Measurements from ENCODE around the gene UBR4. TPM values are rescaled to one million over a fixed set of nuclear protein-coding genes. Genes with fewer than 3 reads are reported as not detected.

UBR4 gene
- total RNA-seq, 4 donors from 2014 or later, result 214 to 324 (median 272) TPM

- no peak overlapping the region for H3K27ac ChIP-seq
- no peak for DNase-seq (ENCODE audit: low spot score in 2 of 2)
- WGBS, result 46% methylated on average over 6 of the region's 11 CpGs
- H3K4me1 ChIP-seq, result peaks cover 70% of the 10 kb centered on the region
- H3K9me3 ChIP-seq, result no peaks in the 10 kb centered on the region
- peaks cover 5% of the 10 kb centered on the region for H3K36me3 ChIP-seq
- H3K27me3 ChIP-seq, result no peaks in the 10 kb centered on the region
- H3K4me3 ChIP-seq, result no peak overlapping the region
- TF ChIP-seq, protein P1, sequence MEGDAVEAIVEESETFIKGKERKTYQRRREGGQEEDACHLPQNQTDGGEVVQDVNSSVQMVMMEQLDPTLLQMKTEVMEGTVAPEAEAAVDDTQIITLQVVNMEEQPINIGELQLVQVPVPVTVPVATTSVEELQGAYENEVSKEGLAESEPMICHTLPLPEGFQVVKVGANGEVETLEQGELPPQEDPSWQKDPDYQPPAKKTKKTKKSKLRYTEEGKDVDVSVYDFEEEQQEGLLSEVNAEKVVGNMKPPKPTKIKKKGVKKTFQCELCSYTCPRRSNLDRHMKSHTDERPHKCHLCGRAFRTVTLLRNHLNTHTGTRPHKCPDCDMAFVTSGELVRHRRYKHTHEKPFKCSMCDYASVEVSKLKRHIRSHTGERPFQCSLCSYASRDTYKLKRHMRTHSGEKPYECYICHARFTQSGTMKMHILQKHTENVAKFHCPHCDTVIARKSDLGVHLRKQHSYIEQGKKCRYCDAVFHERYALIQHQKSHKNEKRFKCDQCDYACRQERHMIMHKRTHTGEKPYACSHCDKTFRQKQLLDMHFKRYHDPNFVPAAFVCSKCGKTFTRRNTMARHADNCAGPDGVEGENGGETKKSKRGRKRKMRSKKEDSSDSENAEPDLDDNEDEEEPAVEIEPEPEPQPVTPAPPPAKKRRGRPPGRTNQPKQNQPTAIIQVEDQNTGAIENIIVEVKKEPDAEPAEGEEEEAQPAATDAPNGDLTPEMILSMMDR (IDR thresholded peaks at IDR 0.05), result no peak
- TF ChIP-seq EP300 (IDR thresholded peaks at IDR 0.05) (no peak), POLR2AphosphoS5 (IDR thresholded peaks at IDR 0.05) (no peak), POLR2A (IDR thresholded peaks at IDR 0.05) (no peak)
Observed at GRCh38 chr1:19068639-19069276, 141.3 kb downstream of the UBR4 start.

- DNase-seq (ENCODE audit: low spot score in 2 of 2), result no peak
- H3K4me1 ChIP-seq, result peaks cover 65% of the 10 kb centered on the region
- WGBS, result 47% methylated on average over 8 of the region's 14 CpGs
Observed at GRCh38 chr1:19067912-19068638, 142.0 kb downstream of the UBR4 start.

DNA sequence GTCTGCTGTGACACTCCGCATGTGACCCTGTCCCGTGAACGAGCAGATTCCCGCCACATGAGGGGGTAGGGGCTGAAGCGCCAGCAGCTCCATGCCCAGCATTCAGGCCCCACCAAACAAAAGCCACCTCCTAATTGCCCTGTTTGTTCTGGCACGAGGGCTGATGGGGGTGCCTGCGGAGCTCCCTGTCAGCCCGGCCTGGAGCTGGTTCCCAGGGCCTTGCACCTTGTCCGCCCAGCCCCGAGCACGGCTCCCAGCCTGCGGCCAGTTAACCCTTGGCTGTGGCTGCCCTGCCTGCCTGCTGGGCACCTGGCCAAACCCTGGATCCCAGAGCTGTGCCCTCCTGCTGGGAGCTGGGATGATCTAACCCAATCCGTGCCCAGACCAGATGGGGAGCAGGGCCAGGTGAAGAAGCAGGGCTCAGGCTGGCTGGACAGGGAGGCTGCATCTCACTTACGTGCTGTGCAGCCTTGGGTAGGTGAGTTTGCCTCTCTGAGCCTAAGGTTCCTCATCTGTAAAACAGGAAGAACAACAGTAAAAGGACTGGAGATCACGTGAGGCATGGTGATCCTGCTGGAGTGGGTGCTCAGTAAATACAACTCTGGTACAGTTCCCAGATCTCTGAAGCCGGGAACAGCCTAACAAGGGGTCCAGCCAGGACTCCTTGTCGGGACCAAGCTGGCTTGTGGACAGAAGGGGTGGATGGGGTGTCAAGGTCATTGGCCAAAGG, 142.7 kb downstream of the UBR4 start:
- WGBS, result 41% methylated on average over 7 of the region's 17 CpGs
- peak overlapping the region; percentile 61 for H3K27ac ChIP-seq
- H3K9me3 ChIP-seq, result no peaks in the 10 kb centered on the region
- no peaks in the 10 kb centered on the region for H3K27me3 ChIP-seq
- TF ChIP-seq EP300 (IDR thresholded peaks at IDR 0.05), result no peak
- TF ChIP-seq, protein P1 (IDR thresholded peaks at IDR 0.05), result no peak
- TF ChIP-seq POLR2AphosphoS5 (IDR thresholded peaks at IDR 0.05), result no peak
- no peak for TF ChIP-seq POLR2A (IDR thresholded peaks at IDR 0.05)
- no peaks in the 10 kb centered on the region for H3K36me3 ChIP-seq
- no peak overlapping the region for H3K4me3 ChIP-seq
- DNase-seq (ENCODE audit: low spot score in 2 of 2), result no peak
- peaks cover 65% of the 10 kb centered on the region for H3K4me1 ChIP-seq

More at GRCh38 chr1:19067912-19068638, 142.0 kb downstream of the UBR4 start:
- Histone ChIP-seq H3K27ac (no peak overlapping the region), H3K9me3 (no peaks in the 10 kb centered on the region), H3K27me3 (no peaks in the 10 kb centered on the region), H3K4me3 (no peak overlapping the region), H3K36me3 (no peaks in the 10 kb centered on the region)
- TF ChIP-seq, protein P1 (IDR thresholded peaks at IDR 0.05), result no peak
- no peak for TF ChIP-seq POLR2A (IDR thresholded peaks at IDR 0.05)
- no peak for TF ChIP-seq POLR2AphosphoS5 (IDR thresholded peaks at IDR 0.05)
- TF ChIP-seq EP300 (IDR thresholded peaks at IDR 0.05), result no peak

DNA sequence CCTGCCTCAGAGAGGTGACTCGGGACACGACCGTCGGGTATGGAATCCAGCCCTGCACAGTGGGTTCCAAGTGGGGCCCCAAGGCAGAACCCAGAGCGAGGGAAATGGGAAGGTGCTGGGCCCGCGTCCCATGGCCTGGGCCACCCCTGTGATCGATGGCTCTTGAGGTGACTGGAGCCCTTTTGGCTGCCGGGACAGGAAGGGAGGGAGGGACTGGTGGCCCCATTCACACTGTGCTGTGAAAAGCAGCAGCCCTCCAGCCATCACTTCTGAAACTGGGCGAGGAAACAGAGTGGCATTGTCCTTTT, 143.2 kb downstream of the UBR4 start:
- Histone ChIP-seq H3K27me3 (no peaks in the 10 kb centered on the region), H3K9me3 (no peaks in the 10 kb centered on the region), H3K36me3 (no peaks in the 10 kb centered on the region), H3K27ac (peak overlapping the region; percentile 61), H3K4me3 (no peak overlapping the region), H3K4me1 (peaks cover 67% of the 10 kb centered on the region)
- 36% methylated on average over 9 of the region's 10 CpGs for WGBS
- DNase-seq (ENCODE audit: low spot score in 2 of 2), result no peak
- TF ChIP-seq POLR2AphosphoS5 (IDR thresholded peaks at IDR 0.05) (no peak), POLR2A (IDR thresholded peaks at IDR 0.05) (no peak), EP300 (IDR thresholded peaks at IDR 0.05) (no peak)
- TF ChIP-seq, protein P1 (IDR thresholded peaks at IDR 0.05), result no peak

All from suprapubic skin (tissue), 4 donors.